Activated T-helper 9 cell treated with anti-CD3 and anti-CD28 coated beads, Interleukin-2, amount 50 U/mL, for 16 hours (primary cell): ENCODE data around the gene INPP5D.

Experiments
- DNase-seq: peaks from one replicate; pipeline ENCODE4 v3.0.0-alpha.2; 2020; ENCODE audit warnings: low read depth

Gene INPP5D

DNA sequence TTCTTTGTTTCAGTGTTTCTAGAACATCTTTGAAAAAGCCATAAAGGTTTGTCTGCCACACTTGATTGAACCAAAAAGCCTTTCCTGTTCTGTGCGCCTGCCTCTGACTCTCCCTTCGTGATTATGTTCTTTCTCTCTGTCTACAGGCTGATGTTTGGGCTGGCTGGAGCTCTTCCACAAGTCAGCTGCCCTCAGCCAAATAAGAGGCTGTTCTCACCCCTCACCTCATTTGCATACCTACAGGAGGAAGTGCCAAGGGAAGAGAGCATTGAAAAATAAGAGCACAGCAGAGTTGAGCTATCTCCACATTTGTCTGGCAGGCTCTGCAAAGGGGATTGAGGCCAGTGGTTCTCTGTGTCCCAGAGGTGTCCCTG lies 15.8 kb downstream of the INPP5D start:
- DNase-seq, result no peak

DNA sequence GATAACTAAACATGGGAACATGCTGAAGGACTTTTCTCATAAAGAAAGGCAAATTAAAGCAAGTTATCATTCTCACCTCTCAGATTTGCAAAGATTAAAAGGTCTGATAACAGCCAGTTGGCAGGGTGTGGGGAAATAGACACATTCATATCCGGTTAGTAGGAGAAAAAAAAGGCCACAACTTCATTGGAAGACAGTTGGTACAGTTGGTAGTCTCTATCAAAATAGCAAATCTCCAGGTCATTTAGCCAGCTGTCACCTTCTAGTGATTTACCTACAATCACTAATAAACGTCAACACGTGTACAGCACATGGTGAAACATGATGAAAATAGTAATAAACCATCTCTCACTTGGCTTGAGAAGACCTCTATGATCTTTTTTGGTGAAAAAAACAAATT lies 16.6 kb downstream of the INPP5D start:
- no peak for DNase-seq

DNA sequence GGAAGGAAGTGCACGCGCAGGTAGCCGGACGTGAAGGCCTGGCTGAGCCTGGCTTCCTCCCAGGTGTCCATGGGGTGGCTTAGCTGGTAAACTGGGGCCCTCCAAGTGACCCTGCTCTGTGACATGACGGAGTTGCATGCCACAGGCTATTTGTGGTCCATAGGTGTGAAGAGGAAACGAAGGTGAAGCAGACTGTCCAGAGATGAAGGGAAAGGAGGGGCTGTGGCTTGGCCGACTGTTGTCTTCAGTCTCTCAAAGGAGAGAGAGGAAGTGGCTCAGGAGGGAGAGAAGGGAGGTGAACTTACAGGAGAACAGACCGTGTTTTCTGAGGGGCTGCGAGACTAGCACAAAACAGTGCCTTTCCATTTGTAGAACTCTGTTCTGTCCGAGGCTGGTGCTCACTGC lies 19.3 kb downstream of the INPP5D start:
- no peak for DNase-seq

DNA sequence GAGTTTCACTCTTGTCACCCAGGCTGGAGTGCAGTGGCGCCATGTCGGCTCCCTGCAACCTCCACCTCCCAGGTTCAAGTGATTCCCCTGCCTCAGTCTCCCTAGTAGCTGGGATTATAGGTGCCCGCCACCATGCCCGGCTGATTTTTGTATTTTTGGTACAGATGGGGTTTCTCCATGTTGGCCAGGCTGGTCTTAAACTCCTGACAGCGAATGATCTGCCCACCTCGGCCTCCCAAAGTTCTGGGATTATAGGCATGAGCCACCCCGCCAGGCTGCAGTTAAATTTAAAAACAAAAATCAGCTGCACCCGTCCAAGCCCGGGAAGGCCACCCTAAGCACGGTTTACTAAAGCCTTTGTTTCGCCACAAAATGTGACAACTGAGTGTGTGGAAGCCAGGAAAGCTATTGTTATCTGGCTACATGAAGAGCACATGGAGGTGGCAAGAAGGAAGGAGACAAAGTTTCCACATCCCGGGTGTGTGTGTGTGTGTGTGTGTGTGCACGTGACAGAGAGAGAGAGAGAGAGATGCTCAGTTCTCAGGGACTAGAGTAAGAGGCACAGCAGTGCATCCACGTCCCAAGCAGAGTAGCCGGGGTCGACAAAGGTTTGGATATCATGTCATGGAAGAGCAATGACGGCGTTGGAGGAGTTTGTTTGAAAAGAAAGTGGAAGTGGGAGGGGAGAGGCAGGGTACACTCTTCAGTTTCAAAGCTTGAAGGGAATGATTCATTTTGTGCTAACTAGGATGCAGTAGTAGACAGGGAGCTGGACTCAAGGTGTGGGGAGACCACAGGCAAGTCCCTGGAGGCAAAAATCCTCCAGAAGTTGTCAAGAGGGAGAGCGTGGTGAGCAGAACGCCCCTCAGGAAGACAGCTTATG lies 20.1 kb downstream of the INPP5D start:
- DNase-seq, result no peak

DNA sequence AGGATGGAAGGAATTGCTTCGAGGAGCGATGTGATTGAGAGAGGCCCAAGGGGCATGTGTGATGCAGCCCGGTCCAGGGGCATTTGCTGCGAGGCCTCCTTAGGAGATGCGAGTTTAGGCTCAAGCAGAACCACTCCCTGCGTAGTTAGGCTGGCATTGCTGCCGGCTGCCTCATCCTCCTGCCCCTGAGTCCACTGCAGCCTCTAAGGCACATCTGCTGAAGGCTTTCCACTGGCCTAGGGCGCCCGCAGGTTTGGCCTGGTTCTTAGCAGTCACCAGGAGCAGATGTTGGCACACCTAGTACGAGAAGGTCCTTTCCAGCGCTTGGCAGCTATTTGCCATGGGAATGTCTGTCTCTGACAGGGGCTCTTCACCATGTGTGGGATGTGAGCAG lies 20.7 kb downstream of the INPP5D start:
- DNase-seq, result no peak

DNA sequence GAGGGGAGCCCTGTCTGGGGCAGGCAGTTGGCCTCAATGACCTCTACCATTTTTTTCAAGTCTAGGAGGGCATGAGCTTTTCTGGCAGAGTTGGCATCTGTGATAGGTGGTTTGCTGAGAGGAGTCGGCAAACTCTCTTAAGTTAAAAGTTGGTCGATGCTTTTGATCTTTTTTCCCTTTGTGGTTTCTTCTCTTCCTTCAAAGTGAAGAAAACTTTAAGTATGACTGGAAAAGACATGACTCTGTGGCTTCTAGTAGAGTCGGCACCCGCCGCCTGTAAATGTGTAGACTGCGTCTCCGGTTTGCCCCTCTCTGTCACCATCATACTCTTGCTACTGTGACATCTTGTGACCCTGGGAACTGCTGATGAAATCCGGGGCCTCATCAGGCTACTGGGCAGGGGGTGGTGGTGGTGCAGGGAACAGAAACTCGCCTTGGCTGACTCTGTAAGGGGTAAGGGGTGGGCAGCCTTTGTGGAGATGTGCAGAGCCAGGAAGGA lies 21.1 kb downstream of the INPP5D start:
- no peak for DNase-seq

DNA sequence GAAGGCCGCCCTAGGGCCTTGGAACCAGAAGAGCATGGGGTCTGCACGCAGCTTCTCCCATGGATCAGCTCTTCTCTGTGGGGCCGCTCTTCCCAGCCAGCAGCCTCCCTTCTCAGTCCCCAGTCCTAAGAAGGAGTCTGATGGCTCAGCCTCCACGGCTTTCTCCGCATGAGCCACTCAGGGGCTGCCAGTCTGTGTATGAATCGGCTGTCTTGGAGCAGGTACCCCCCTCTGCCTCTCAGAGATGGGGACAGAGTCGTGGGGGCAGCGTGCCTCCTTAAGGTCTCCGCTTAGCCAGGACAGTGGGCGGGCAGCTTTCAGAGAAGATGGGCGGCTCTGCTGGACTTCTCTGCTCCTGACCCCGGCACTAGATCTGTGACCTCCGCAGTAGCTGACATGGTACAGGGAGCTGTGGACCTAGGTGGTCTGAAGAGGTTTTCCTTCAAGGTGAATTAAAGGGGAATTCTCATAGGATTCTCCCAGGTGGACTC lies 21.6 kb downstream of the INPP5D start:
- DNase-seq, result no peak

DNA sequence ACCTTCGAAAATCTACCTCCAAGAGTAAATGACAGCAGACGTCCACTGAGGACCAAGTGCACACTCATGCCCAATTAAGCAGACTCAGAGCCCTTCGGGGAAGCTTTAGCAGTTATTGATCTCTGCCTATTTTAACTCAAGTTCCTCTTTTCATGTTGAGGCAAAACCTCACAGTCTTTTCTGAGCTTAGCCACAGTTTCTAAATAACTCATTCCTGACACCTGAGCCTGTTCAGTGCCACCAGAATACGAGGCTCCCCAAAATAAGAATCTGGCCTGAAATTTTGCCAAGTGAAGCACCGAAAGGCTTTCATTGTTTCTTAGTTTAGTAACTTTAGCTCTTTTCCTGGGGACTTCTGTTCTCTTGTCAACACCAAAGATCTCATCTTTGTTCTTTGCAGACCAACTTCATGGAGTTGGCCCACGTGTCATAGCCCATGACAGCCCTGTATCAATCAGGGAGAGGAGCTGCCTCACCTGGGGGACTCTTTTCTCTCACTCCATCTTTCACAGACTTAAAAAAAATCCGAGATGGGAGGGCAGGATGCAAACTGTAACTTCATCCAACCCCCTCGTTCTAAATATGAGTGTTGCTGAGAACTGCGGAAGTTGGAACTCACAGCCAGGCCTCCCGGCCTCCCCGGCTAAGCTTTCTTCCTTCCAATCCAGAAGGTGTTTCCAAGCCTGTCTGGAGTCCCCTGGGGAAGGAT lies 22.2 kb downstream of the INPP5D start:
- no peak for DNase-seq

DNA sequence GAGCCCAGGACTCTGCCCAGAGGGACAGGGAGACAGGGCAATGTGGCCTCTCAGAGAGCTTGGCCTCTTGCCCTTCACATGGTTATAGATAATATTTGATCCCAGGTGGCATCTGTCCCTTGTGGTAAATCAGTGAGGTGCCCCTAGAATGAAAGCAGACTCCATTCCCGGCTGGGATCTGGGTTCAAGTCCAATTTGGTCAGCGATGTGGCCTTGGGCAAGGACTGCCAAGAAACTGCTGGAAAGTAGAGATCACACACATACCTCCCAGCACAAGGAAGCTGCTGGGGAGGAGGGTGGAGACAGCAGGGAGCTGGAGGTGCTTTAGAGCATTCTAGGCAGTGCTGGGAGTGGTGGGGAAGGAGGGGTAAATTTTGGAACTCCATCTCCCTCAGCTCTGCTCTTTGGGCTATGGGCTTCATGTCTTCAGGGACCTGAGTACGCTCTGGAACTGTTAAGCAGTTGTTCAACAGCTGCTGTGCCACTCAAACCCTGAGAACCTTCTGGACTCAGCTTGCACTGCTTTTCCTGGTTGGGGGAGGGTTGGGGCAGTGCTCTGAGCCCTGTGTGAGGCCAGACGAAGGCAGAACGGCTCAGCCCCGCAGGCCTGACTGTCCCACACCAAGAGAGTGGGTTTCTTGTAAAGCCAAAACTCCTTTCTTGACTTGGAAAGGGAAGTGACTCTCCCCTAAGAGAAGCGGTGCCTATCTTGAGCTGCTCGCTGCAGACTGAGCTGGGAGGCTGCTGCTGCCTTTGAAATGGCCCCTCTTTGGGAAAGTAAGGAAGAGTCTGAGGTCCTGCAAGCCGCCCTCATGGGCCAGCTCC lies 23.0 kb downstream of the INPP5D start:
- DNase-seq, result no peak

DNA sequence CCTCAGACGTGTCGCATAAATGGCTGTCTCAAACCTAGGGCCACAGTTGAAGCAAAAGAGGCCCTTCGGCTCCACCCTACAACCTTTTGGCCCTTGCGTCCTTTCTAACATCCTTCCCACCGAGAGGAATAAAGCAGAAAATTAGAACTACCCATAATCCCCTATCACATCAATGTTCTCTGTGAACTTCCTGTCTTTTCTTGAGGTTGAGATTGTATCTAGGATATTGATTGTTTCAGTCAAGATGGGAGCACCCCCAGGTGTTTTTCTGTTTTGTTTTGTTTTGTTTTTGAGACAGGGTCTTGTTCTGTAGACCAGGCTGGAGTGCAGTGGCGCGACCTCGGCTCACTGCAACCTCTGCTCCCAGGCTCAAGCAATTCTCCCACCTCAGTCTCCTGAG lies 23.6 kb downstream of the INPP5D start:
- DNase-seq, result no peak

DNA sequence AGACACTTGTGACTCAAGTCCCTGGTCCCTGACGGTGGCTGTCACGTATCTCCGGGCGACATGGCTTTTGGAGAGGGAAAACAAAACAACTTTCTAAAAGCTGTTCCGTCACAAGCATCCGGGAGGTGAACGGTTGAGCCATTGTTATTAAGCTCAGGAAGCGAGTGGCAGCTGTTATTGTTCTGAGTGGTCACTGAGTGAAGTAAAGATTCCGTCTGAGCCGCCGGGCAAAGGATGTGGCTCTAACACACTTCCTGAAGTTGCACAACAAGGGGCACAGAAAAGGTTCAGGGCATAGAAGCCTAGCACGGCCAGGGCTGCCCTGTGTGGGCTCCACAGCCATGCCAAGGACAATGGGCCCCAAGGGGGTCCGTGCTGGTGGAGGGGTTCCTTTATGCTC lies 24.3 kb downstream of the INPP5D start:
- DNase-seq, result no peak

DNA sequence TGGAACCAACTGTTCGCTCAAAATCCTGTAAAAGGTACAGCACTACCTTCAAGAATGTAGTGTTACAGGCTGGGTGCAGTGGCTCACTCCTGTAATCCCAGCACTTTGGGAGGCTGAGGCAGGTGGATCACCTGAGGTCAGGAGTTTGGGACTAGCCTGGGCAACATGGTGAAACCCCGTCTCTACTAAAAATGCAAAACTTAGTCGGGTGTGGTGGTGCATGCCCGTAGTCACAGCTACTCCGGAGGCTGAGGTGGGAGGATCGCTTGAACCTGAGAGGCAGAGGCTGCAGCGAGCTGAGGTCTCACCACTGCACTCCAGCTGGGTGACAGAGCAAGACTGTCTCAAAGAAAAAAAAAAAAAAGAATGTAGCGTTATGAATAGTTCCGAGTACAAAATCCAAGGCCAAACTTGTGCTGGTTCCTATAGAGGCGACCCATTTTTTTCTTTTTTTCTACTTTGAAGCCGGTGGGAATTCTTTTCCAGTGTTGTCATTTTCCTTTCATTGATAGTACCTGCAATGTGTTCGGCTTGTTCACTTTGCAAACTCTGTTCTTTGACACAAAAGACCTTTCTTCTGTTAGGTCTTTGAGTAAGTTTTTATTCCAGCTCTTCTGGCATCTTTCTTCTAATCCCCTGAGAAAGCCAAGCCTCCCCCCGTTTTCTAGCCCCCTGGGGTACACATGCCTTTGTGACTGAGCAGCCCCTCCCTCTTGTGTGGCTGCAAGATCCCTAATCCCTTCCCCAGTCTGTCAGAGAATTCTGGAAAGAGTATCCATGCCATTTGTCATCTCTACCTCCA lies 25.1 kb downstream of the INPP5D start:
- DNase-seq, result no peak

DNA sequence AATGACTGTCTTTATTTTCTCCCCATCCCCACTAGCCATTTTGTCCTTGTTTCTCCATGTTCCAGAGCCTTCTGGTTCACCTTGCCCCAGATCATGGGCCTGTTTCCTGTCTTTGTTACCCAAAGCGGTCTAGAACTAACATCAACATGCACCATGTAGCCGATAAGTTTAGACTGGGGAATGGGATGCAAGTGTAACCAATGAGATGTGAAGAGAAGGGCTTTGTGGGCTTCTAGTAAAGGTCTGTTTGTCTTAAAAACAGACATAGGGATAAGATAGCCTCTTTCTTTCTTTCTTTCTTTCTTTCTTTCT lies 25.7 kb downstream of the INPP5D start:
- DNase-seq, result no peak

DNA sequence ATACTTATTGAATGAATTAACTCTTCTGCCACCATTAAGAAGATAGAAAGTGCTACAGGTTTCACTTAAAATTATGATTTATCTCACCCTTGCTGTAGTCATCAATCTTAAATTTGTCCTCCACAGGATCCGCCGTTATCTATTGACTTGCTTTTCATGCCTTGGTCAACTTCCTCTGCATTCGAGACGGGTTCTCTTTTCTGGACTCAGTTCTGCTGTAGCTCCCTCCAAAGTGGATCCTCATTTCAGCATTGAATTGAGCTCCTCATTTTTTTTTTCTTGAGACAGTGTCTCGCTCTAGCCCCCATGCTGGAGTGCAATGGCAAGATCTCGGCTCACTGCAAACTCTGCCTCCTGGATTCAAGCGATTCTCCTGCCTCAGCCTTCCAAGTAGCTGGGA lies 27.6 kb downstream of the INPP5D start:
- DNase-seq, result no peak

DNA sequence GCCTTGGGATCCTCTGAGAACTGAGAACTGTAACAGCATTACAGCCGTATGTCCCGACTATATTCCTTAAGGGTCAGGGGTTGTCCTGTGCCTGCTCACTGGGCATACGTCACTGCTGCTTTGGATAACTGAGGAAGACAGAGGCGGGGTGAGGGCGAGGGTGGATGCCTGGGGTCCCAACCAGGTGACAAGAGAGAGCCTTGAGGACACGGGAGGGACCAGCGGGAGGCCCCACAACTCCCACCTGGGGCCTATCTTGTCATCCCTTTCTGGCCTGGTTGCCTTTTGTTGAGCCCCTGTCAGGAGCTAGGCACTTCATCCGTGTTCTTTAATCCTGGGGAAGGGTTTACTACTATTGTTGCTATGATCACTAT lies 28.8 kb downstream of the INPP5D start:
- DNase-seq, result no peak

DNA sequence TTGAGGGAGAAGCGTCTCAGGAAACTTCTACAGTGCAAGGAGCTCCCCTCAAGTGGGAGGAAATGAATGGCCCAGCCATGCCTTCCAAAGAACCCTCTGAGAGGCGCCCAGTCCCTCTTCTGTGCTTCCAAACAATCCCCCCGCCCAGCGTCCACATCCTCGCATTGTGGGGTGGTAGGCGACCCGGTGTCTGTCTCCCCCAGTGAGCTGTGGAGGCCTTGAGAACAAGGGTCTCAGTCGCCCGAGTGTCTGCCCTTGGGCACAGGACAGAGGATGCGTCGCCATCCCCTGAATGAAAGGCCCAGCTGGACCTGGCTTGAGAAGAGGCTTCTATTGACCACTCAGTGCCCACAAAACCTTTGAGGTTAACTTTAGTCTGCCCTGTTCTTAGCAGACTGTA lies 29.7 kb downstream of the INPP5D start:
- DNase-seq, result no peak

DNA sequence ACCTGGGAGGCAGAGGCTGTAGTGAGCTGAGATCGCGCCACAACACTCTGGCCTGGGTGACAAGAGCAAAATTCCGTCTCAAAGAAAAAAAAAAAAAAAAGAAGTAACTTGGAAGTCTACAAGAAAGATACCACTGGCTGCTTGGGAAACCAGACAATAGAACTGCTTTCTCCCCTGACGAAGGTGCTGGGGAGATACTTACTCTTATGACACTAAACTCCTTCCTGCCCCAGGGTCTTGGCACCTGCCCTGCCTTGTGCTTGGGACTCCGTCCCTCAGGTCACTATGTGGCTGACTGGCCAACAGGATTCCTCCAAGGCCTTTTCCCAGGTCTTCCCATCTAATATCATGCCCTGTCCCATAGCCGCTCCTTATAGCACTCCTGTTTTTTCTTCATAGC lies 30.7 kb downstream of the INPP5D start:
- DNase-seq, result no peak

DNA sequence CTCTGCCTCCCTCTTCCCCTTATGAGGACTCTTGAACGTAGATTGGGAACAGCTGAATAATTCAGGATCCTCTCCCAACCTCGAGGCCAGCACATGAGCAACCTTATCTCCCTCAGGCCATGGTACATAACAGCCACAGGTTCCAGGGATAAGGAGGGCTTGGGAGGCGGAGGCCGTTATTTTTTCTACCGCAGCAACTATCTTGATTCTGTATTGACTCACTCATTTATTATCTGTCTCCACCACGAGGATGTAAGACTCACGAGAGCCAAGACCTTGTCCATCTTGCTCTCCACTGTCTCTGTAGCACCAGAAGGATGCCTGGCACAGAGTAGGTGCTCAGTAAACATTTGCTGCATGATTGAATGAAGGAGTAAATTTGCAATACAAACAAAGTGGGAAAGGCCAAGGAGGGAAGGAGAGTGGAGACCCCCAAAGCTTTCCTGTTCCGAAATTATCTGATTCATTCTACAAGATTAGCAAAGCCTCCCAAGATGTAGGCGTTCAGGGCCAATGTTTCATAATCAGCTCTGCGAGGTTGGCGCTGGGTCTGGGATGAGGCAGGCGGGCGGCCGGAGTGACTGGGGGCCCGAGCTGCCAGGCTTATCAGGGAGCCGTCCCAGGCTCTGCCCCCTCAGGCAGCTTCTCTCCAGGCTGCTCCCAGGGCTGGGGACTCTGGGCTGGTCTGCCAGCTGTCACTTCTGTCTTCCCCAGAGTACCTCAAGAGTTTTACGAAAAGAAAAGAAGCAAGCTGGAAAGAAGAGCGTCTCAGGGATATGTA lies 31.6 kb downstream of the INPP5D start:
- no peak for DNase-seq

DNA sequence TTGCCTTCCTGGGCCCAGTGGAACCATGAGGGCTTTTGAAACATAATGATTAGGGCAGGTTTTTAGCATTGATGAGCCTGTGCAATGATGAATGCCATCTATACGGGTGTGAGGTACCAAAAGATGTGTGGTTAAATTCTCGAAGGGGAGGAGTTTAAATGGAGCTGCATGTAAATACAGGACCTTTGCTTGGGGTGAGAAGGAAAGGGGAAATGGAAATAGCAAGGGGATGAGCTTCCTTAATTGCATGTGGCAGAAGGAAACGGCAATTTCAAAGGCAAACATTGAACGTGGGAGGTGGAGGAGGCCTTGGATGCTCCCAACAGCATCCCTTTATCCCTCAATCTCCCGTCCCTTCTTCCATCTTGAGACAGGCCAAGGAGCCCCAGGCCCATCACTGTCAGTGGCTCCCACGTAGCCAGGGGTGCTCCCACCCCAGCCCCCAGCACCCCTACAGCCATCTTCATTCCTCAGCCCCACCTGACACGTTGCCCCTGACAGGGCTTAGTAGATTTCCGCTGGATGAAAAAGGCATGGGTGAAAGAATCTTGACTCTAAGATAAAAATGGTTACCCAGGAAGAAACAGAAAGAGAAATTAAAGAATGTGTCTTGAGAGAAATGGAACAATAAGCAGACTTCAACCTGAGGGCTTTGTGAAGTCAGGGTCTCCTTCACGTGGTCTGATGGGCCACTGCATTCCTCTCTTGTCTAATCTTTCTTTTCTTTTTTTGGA lies 32.5 kb downstream of the INPP5D start:
- no peak for DNase-seq

DNA sequence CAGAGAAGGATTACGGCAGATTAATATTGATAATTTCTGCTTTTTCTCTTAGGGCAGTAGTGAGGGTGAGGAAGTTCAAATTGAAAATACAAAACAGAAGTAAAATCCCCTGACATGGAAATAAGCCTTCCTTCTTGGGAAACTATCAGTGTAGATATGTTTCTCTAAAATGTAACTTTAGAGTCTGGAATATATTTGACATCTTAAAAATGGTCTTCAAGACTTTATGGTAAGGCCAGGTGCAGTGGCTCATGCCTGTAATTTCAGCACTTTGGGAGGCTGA lies 33.0 kb downstream of the INPP5D start:
- no peak for DNase-seq

DNA sequence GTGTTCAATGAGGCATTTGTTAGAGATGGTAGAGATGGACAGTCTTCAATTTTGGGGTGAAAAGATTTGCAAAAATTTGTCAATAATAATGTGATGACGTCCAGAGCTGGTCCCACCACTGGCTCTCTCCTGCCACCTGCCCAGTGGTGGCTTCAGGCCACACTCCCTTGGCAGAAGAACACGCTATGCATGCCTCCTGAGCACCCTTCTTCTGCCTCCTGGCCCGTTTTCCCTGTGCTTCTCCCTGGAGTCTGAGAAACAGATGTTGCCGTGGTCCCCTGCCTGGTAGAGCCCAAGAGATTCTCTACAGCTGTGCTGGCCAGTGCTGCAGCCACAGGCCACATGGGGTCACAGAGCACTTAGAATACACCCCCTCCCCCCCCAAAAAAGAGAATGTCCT lies 33.6 kb downstream of the INPP5D start:
- no peak for DNase-seq
